HepG2 (cell line): ENCODE data around the gene ARTN. TPM values are rescaled to one million over a fixed set of nuclear protein-coding genes. Genes with fewer than 3 reads are reported as not detected.

Experiments
- ATAC-seq: fragments of 200-7000 bp; cut with Tn5 transposase; 3 replicates; pipeline ENCODE4 v1.9.1; 2020; ENCODE audit warnings: mild to moderate bottlenecking, moderate library complexity
- BruUV-seq: library from RNA; stranded (reverse); fragments of 400-500 nt; replicated peaks from 2 replicates; lab custom pipeline; 2021; lab: Mats Ljungman, UMichigan
- CTCF ChIA-PET: fragments of 300-600 bp; formaldehyde crosslinking; extraction: SDS; loops from one replicate; lab custom pipeline; 2021; ENCODE audit warnings: low total read pairs, inconsistent platforms, low intra/inter-chr PET ratio; lab: Yijun Ruan, JAX
- POLR2A ChIA-PET: fragments of 350-600 bp; sonication (Branson Sonifier 250); formaldehyde crosslinking; loops from one replicate; lab custom pipeline; 2020; ENCODE audit warnings: antibody characterized with exemption, inconsistent platforms; lab: Yijun Ruan, JAX
- DNase-seq: peaks from one replicate; pipeline ENCODE4 v3.0.0-alpha.2; 2015; ENCODE audit warnings: low spot score
- FAIRE-seq: peaks from 3 replicates; lab custom pipeline; 2011; peaks lifted over from hg19 to GRCh38; lab: Jason Lieb, UNC
- H2AFZ ChIP-seq: one replicate; pipeline ENCODE4 v1.6.1; 2011; ENCODE audit warnings: low read length, inconsistent platforms
- H3K27ac ChIP-seq: fragments of 300-600 bp; 3 replicates; pipeline ENCODE4 v1.8.0; 2011; ENCODE audit warnings: mixed run types, mild to moderate bottlenecking, mixed read lengths, low read length, inconsistent platforms; ENCODE audit not compliant: insufficient read depth; ENCODE audit errors: extremely low read length
- H3K27me3 ChIP-seq, 2 experiments: fragments of 200-600 bp in 1 of 2; 2 replicates in 1 of 2; 3 replicates in 1 of 2; pipeline versions ENCODE4 v1.6.0 to v1.8.0; 2011; ENCODE audit warnings: low read length in 2 of 2, mild to moderate bottlenecking in 2 of 2, moderate library complexity in 2 of 2, inconsistent platforms in 1 of 2; ENCODE audit not compliant: insufficient read depth in 2 of 2, control insufficient read depth in 1 of 2
- H3K36me3 ChIP-seq, 2 experiments: fragments of 200-600 bp in 1 of 2; replicated peaks in 1 of 2; 2 replicates in 1 of 2; 3 replicates in 1 of 2; pipeline versions ENCODE4 v1.5.1 to v1.8.0; 2011; ENCODE audit warnings: low read length in 2 of 2, inconsistent platforms in 1 of 2; ENCODE audit not compliant: insufficient read depth in 2 of 2, control insufficient read depth in 1 of 2
- H3K4me1 ChIP-seq: 2 replicates; pipeline ENCODE4 v1.5.1; 2012; ENCODE audit warnings: low read length, inconsistent platforms; ENCODE audit not compliant: insufficient read depth
- H3K4me2 ChIP-seq: 2 replicates; pipeline ENCODE4 v1.6.0; 2011; ENCODE audit warnings: low read depth, low read length, inconsistent platforms
- H3K4me3 ChIP-seq, 3 experiments: fragments of 200-600 bp in 1 of 3; sonication (generic), shearing (Covaris generic) in 1 of 3; replicated peaks in 1 of 3; 2 replicates each; pipeline ENCODE4 v1.5.1; 2011 to 2016; ENCODE audit warnings: low read length in 3 of 3, inconsistent platforms in 2 of 3, low read depth in 2 of 3, mild to moderate bottlenecking in 2 of 3, control low read depth in 1 of 3, mixed read lengths in 1 of 3; ENCODE audit not compliant: insufficient read depth in 1 of 3
- H3K79me2 ChIP-seq: one replicate; pipeline ENCODE4 v1.6.1; 2011; ENCODE audit warnings: low read length, inconsistent platforms; ENCODE audit not compliant: insufficient read depth
- H3K9ac ChIP-seq: 2 replicates; pipeline ENCODE4 v1.6.0; 2011; ENCODE audit warnings: mild to moderate bottlenecking, low read depth, low read length, inconsistent platforms; ENCODE audit not compliant: insufficient read depth
- H3K9me3 ChIP-seq: 2 replicates; pipeline ENCODE4 v1.5.1; 2012; ENCODE audit warnings: mild to moderate bottlenecking, low read length
- H4K20me1 ChIP-seq: 2 replicates; pipeline ENCODE4 v1.6.0; 2011; ENCODE audit warnings: inconsistent platforms, mild to moderate bottlenecking, low read length, moderate library complexity; ENCODE audit not compliant: insufficient read depth
- GATA4 ChIP-seq: sonication (generic); IDR thresholded peaks from 2 replicates; pipeline ENCODE4 v1.6.1; 2016; ENCODE audit warnings: antibody characterized with exemption, low read depth, borderline replicate concordance
- GFI1 ChIP-seq: sonication (generic); formaldehyde crosslinking; IDR thresholded peaks from 2 replicates; pipeline ENCODE4 v1.5.0; 2020; ENCODE audit warnings: missing genetic modification reagents, mild to moderate bottlenecking, borderline replicate concordance
- HMGA1 ChIP-seq: sonication (generic); formaldehyde crosslinking; conservative IDR thresholded peaks from 2 replicates; pipeline ENCODE4 v1.4.0; 2020; ENCODE audit warnings: missing genetic modification reagents
- KDM4B ChIP-seq: sonication (generic); formaldehyde crosslinking; IDR thresholded peaks from 2 replicates; pipeline ENCODE4 v1.4.0; 2020; ENCODE audit warnings: missing genetic modification reagents
- MIXL1 ChIP-seq: IDR thresholded peaks from 2 replicates; pipeline ENCODE4 v1.6.1; 2016
- RFX1 ChIP-seq: fragments of 450-650 bp; IDR thresholded peaks from 2 replicates; pipeline ENCODE4 v1.6.1; 2017
- RXRB ChIP-seq: IDR thresholded peaks from 2 replicates; pipeline ENCODE4 v1.6.1; 2016; ENCODE audit warnings: borderline replicate concordance, missing genetic modification reagents, missing compliant biosample characterization
- SIN3A ChIP-seq: IDR thresholded peaks from 2 replicates; pipeline ENCODE4 v1.6.1; 2011; ENCODE audit warnings: low read depth, mild to moderate bottlenecking, control low read depth, low read length, borderline replicate concordance
- SNRNP70 ChIP-seq: fragments of 200-400 bp; formaldehyde crosslinking; IDR thresholded peaks from 2 replicates; pipeline ENCODE4 v1.6.1; 2017; ENCODE audit warnings: mild to moderate bottlenecking, low read depth, low read length, moderate library complexity
- U2AF1 ChIP-seq: fragments of 200-400 bp; formaldehyde crosslinking; optimal IDR thresholded peaks from 2 replicates; pipeline ENCODE3; 2017; ENCODE audit warnings: mild to moderate bottlenecking, low read depth, low read length
- ZKSCAN8 ChIP-seq: IDR thresholded peaks from 2 replicates; pipeline ENCODE4 v1.6.1; 2016; ENCODE audit warnings: borderline replicate concordance, missing genetic modification reagents, missing compliant biosample characterization
- ZNF20 ChIP-seq: sonication (generic); formaldehyde crosslinking; IDR thresholded peaks from 2 replicates; pipeline ENCODE4 v1.4.0; 2020; ENCODE audit warnings: mild to moderate bottlenecking, moderate library complexity, missing genetic modification reagents
- ZNF296 ChIP-seq: sonication (generic); formaldehyde crosslinking; conservative IDR thresholded peaks from 2 replicates; pipeline ENCODE4 v1.5.0; 2020; ENCODE audit warnings: mild to moderate bottlenecking, missing genetic modification reagents
- ZNF615 ChIP-seq: sonication (generic); formaldehyde crosslinking; IDR thresholded peaks from 2 replicates; pipeline ENCODE4 v1.5.0; 2020; ENCODE audit warnings: mild to moderate bottlenecking, missing genetic modification reagents, borderline replicate concordance
- WGBS: methylation state at CpG from one replicate; pipeline ENCODE4 v1.1.6; 2017; ENCODE audit warnings: low lambda C conversion rate; 5-methylcytosine and 5-hydroxymethylcytosine counted together
- in situ Hi-C: cut with HindIII; loops from 2 replicates; pipeline ENCODE4 v1.10.0; 2017; ENCODE audit warnings: low pct_unique_long_range_greater_than_20kb; ENCODE audit not compliant: extremely low pct_ligation_motif_present
- intact Hi-C: fragments of 100-400 bp; cut with micrococcal nuclease; formaldehyde crosslinking; loops from one replicate; pipeline ENCODE4 v1.10.0; 2022; ENCODE audit not compliant: unreplicated experiment
- polyA plus RNA-seq, 8 experiments: library from polyadenylated mRNA; depleted of rRNA in 3 of 8; stranded (reverse) in 7 of 8; unstranded in 1 of 8; fragments of >200 nt; fragmentation: Illumina TruSeq in 4 of 8; extraction: Trizol in 4 of 8; gene quantifications; 2 replicates each; pipeline versions ENCODE4 v1.2.1 to v1.2.3, GENCODE V29; 2011 to 2016; ENCODE audit warnings: low read depth in 4 of 8, missing spikeins in 1 of 8, mixed read lengths in 1 of 8; ENCODE audit not compliant: insufficient read depth in 1 of 8
- total RNA-seq, 5 experiments: library from RNA; depleted of rRNA; stranded (reverse); fragments of >200 nt; fragmentation: Illumina TruSeq; extraction: Trizol; gene quantifications; 2 replicates each; pipeline ENCODE4 v1.2.3, GENCODE V29; 2016; ENCODE audit warnings: low read depth in 1 of 5
- TF ChIP-seq, protein P1 (sequence below): fragments of 450-650 bp; IDR thresholded peaks from 2 replicates; pipeline ENCODE4 v1.6.1; 2016
- TF ChIP-seq, protein P2 (sequence below): sonication (generic); formaldehyde crosslinking; IDR thresholded peaks from 2 replicates; pipeline ENCODE4 v1.5.1; 2020; ENCODE audit warnings: mild to moderate bottlenecking, missing genetic modification reagents
- TF ChIP-seq, protein P3 (sequence below): sonication (generic); formaldehyde crosslinking; IDR thresholded peaks from 2 replicates; pipeline ENCODE4 v1.5.0; 2020; ENCODE audit warnings: mild to moderate bottlenecking, low read depth, missing genetic modification reagents, borderline replicate concordance

The ARTN gene
- total and polyA plus RNA-seq, 2 of the 13 experiments (the other 11 are each of a cell fraction or from before 2014, with no cell fraction given): 0.11 to 0.62 TPM

DNA sequence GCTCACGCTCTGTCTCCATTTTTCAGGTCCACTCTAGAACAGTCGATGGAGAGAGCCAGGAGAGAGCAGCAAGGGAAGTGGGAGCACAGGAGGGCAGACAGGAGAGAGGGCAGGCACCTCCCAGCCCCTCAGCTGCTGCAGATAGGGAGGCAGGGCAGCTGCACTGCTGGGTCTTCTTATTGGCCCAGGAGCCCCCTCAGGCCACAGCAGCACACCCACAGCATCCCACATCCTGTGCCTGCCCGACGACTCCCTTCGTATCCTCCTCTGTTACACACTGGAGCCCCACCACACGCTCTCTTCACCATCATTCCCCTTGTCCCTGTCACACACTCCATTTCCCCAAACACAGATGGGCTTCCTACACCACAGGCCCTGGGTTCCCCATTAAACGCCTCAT is 13.7 kb upstream of the ARTN start:
- H3K27ac ChIP-seq: no peak overlapping the region
- DNase-seq: no peak
- intact Hi-C loops (no loop called here), in situ Hi-C loops (no loop called here)
- no peak overlapping the region for H3K9ac ChIP-seq
- BruUV-seq: no TSS peak
- POLR2A ChIA-PET: no interaction called here
- no peaks in the 10 kb centered on the region for H3K9me3 ChIP-seq
- H2AFZ ChIP-seq: no peak overlapping the region
- no peak overlapping the region for H3K4me3 ChIP-seq
- H3K4me2 ChIP-seq: no peak overlapping the region
- ATAC-seq: no peak
- no peak for FAIRE-seq
- H4K20me1 ChIP-seq: no peaks in the 10 kb centered on the region
- H3K36me3 ChIP-seq: peaks cover 0 to 3% of the 10 kb centered on the region in 2 experiments; a peak in 1 of 5 replicates
- TF ChIP-seq ZNF615 (CRISPR knock-in tag): no peak
- no peak for TF ChIP-seq RXRB
- TF ChIP-seq RFX1: no peak
- TF ChIP-seq GATA4: no peak
- TF ChIP-seq, protein P1, sequence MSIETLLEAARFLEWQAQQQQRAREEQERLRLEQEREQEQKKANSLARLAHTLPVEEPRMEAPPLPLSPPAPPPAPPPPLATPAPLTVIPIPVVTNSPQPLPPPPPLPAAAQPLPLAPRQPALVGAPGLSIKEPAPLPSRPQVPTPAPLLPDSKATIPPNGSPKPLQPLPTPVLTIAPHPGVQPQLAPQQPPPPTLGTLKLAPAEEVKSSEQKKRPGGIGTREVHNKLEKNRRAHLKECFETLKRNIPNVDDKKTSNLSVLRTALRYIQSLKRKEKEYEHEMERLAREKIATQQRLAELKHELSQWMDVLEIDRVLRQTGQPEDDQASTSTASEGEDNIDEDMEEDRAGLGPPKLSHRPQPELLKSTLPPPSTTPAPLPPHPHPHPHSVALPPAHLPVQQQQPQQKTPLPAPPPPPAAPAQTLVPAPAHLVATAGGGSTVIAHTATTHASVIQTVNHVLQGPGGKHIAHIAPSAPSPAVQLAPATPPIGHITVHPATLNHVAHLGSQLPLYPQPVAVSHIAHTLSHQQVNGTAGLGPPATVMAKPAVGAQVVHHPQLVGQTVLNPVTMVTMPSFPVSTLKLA: no peak
- TF ChIP-seq U2AF1: no peak
- TF ChIP-seq ZNF296 (CRISPR knock-in tag): no peak
- no peak for TF ChIP-seq ZKSCAN8 (CRISPR knock-in tag)
- no peak for TF ChIP-seq KDM4B (CRISPR knock-in tag)
- TF ChIP-seq, all 625 proteins: peak for 0
- H3K27me3 ChIP-seq: no peaks in the 10 kb centered on the region
- WGBS: 90% methylated on average over 7 of the region's 7 CpGs
- no peaks in the 10 kb centered on the region for H3K79me2 ChIP-seq
- no peaks in the 10 kb centered on the region for H3K4me1 ChIP-seq
- CTCF ChIA-PET: no interaction called here

DNA sequence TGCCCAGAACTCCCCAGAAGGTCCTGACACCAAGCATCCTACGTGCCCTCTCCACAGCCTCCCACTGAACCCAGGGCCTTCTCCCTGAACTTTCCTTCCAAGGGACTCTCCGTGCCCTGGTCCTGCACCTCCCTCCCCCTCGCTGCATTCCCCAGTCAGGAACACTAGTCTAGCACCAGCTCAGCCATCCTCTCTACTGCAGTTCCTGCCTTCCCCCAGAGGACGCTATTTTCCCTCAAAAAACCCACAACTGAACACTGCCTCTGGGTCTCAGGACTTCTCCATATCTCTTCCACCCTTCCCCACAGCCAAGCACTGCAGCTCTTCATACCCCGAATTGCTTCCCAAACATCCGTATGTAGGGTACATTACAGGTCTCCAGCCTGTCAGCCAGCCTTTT is 12.6 kb upstream of the ARTN start:
- Histone ChIP-seq H3K4me1 (no peaks in the 10 kb centered on the region), H3K9ac (no peak overlapping the region), H4K20me1 (no peaks in the 10 kb centered on the region), H3K27ac (no peak overlapping the region), H3K36me3 (peaks cover 0 to 3% of the 10 kb centered on the region in 2 experiments; a peak in 1 of 5 replicates), H2AFZ (no peak overlapping the region), H3K4me3 (no peak overlapping the region), H3K4me2 (no peak overlapping the region), H3K27me3 (no peaks in the 10 kb centered on the region), H3K9me3 (no peaks in the 10 kb centered on the region), H3K79me2 (no peaks in the 10 kb centered on the region)
- ATAC-seq (peak; percentile 22; the same call in 1 of the 3 replicates), DNase-seq (no peak), FAIRE-seq (no peak)
- intact Hi-C loops (no loop called here), in situ Hi-C loops (no loop called here)
- POLR2A ChIA-PET: no interaction called here
- CTCF ChIA-PET: no interaction called here
- 93% methylated on average over 6 of the region's 6 CpGs for WGBS
- BruUV-seq: no TSS peak
- no peak for TF ChIP-seq HMGA1 (CRISPR knock-in tag)
- TF ChIP-seq SNRNP70: no peak
- TF ChIP-seq, protein P2, sequence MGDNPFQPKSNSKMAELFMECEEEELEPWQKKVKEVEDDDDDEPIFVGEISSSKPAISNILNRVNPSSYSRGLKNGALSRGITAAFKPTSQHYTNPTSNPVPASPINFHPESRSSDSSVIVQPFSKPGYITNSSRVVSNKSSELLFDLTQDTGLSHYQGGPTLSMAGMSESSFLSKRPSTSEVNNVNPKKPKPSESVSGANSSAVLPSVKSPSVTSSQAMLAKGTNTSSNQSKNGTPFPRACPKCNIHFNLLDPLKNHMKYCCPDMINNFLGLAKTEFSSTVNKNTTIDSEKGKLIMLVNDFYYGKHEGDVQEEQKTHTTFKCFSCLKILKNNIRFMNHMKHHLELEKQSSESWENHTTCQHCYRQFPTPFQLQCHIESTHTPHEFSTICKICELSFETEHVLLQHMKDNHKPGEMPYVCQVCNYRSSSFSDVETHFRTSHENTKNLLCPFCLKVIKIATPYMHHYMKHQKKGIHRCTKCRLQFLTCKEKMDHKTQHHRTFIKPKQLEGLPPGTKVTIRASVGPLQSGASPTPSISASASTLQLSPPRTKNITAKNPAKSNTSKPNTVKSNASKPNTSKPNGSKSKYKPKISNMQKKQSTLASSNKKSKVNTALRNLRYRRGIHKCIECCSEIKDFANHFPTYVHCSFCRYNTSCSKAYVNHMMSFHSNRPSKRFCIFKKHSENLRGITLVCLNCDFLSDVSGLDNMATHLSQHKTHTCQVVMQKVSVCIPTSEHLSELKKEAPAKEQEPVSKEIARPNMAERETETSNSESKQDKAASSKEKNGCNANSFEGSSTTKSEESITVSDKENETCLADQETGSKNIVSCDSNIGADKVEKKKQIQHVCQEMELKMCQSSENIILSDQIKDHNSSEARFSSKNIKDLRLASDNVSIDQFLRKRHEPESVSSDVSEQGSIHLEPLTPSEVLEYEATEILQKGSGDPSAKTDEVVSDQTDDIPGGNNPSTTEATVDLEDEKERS: no peak
- TF ChIP-seq, protein P3, sequence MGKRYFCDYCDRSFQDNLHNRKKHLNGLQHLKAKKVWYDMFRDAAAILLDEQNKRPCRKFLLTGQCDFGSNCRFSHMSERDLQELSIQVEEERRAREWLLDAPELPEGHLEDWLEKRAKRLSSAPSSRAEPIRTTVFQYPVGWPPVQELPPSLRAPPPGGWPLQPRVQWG (CRISPR knock-in tag): no peak
- TF ChIP-seq ZNF20 (CRISPR knock-in tag): no peak
- TF ChIP-seq MIXL1: no peak
- no peak for TF ChIP-seq SIN3A
- no peak for TF ChIP-seq GFI1 (CRISPR knock-in tag)
